GM18519 (cell line): ENCODE results near the gene ABCG1.

ENCODE experiments used
- ATAC-seq: cut with Tn5 transposase; IDR thresholded peaks from one replicate; pipeline ENCODE4 v1.9.1; 2021; ENCODE audit warnings: mild to moderate bottlenecking, moderate library complexity; ENCODE audit not compliant: unreplicated experiment, low FRiP score

ABCG1 gene

DNA sequence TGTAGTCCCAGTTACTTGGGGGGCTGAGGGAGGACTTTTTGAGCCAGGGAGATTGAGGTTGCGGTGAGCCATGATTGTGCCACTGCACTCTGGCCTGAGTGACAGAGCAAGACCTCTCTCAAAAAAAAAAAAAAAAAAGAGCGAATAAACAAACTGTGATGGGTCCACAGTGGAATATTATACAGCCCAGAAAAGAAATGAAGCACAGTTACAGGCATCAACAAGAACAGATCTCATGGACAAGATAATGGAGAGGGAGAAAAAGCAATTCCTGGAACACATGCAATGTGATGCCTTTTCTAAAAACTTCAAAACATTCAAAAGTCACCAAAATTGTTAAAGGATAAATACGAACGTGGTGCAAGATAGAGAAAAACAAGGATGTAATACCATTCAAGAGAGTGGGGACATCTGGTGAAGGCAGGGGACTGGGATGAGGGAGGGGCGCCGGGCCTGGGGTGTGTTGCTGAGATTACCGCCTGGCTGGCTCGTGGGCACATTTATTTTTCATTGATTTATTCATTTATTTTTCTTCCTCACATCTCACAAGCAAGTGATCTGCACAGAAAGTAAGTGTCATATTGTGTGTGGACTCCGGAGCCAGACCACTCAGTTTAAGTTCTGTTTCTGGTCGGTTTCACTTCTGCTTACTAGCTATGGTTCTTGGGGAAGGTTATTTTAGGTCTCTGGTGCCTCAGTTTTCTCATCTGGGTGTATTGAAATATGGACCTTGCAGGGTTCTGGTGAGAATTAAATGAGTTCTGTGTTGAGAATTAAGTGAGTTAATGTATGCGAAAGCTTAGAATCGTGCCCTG, 30.1 kb downstream of the ABCG1 start:
- ATAC-seq: peak; percentile 58

DNA sequence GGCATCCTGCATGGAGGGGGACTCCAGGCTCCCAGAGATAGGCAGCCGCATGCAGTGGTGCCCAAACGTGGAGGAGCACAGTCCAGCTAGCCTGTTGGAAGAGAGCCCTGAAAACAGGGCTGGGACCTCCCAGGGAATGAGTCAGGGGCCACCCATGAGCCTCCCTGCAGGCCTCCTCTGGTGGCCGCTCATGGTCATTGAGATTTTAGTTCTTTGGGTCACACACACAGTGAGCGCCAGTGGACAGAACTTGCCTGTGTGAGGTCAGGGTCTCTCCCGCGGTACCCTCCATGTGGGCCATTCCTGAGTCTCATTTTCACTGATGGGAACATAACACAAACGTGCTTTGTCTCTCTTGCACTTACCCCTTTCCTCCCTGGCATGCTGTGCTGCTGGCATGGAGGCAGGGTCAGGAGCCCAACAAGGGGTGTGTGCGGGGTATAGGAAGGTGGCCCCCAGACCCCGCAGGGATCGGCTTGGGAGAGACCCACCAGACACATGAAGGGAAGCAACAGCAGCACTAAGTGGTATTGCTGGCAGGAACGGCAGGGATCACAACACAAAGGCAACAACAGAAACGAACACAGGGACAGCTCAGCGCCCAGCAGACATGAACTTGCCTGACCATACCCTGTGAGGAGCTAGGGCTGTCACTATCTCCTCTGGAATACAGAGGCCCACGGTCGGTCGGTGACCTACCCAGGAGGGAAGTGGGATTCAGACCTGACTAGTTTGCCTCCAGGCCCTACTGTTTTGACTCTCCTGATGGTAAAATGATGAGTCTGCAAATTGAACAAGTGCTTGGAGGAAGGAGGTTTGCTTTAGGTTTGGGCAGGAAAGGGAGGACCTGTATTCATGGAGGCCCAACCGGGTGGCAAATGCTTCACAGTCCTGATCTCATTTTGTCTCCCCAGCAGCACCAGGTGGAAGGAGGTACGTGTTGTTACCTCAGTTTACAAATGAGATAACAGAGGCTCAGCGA, 31.8 kb downstream of the ABCG1 start:
- ATAC-seq: no peak

DNA sequence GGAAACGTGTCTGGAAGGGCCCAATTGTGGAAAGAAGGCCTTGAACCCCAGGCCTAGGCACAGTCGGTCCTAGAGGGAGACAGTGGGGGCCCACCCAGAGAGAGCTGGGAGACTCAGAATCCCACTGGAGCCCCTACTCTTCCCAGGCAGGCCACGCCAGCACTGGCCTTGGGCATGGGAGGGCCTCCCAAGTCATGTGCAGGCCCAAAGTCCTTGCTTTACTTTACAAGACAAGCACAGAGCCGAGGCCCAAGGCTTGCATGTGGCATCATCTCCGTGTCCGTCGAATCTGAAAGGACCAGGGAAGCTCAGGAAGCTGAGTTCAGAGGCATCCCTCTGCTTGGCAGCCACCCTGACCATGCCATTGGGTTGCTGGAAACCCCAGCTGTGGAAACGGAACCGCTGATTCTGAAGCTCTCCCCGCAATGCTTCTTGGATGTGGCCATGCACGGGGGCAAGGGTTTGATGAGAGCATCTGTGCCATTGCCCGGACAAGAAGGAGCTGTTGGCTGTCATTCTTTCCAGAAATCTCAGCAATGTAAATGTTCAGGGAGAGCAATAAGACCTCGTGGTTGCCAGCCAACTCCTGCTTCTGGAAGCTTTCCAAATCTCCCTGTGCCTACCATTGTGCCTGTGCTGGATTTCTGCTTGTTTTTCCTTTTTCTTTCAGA, 32.8 kb downstream of the ABCG1 start:
- no peak for ATAC-seq

DNA sequence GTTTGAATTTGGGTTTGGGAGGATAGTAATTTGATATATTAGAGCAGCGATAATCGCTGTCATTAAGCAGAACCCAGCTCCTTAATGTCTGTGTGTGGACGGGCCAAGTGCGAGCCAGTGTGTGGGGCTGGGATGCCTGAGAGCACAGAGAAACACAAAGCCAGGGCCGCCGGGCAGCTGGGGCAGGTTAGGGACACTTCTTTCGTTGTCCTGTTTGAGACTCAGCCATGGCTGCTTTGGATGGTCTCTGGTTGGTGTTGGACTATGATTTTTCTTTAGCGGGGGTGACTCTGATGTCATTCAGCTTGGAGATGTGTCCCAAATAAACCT, 33.4 kb downstream of the ABCG1 start:
- ATAC-seq: no peak

DNA sequence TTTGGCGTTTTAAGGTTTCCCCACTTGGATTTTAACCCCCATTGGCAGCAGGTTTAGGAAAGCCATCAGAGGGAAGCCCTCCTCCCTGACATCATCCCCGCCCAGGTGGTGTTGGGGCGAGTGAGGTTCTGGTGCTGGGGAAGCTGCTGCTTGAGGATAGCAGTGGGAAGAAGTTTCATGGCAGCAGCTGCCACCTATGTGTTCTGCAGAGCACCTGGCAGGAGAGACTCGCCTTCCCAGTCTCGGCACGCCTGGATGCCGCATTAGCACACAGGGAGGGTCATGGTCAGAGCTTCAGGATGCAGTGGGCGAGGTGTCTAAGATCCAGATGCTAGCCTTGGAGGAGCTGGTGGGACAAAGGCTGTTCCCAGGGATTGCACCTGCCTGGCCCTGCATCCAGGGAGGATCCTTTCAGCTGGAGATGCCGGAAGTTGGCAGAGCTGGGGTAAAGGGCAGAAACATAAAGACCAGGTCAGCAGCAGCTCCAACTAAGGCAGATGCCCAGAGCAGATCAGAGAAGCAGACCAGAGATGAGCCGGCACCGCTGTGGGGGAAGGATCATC, 33.9 kb downstream of the ABCG1 start:
- ATAC-seq: no peak

DNA sequence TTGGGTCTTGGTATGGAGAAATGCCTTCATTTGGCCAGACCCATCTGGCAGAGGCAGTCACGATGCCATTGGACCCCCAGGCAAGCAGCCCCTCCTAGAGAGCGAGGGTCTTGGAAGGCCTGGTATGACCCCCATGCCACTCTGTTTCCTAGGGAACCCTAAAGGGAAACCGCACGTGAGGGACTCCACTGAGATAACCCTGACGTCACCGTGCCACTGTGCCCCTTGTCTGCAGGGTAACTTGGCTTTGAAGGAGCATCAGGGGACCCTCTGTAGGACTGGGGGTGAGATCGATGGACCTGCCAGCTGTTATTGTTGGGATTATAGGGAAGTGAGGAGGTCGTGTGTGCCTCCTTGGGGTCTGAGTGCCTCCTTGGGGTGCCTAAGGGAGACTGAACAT, 34.5 kb downstream of the ABCG1 start:
- ATAC-seq: no peak

DNA sequence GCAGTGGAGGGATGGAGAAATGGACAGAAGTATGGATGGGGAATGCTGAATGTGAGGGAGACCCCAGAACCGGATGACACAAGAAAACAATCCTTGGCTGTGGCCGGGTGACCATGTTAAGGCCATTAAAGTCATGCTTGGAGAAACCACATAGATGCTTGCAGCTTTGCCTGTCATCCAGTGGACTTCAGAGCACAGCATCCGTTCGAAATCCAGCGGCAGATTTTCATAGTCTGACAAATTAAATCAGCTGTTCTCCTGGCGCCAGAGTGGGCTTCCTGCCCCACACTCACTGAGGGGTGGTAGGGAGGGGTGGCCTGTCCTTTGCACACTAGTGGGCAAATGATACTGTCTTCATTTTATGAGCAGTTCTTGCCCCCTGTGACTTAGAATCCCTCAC, 35.1 kb downstream of the ABCG1 start:
- ATAC-seq: no peak

DNA sequence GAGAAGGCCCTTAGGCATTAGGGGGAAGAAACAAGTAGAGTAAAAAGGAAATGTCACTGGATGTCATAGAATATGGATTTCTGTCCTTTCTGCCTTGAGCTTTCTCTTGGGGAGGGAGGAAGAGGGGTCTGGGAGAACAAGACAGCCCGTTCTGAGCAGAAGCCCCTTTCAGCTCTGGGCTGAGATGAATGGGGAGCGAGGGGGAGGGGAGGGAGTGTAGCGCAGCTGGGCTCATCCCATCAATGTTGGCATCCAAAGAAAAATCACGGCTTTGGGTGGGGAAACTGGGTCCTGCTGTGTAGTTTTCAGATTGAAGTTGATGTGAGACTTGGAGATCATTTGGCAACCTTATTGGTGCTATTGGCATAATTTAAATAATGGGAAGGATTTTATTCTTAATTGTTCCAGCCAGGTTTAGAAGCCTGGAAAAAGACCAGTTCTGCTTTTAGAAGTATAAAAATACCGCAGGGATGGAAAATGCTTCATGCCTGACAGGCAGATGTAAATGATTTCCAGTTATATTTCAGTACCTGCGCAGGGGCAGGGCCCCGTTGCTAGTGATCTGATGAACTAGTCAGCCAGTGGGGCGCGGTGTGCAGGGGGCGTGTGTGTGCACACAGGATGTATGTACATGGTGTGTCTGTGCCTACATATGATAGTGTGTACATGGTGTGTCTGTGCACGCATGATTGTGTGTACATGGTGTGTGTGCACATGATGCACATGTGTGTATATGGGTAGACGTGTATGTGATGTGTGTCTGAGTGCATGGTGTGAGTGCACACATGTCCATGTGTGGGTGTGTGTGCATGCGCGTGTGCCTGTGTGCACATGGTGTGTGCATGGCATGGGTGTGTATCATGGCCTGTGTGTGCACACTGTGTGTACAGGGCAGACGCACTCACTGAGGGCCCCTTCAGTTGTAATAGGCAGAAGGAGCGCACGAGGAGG, 36.0 kb downstream of the ABCG1 start:
- no peak for ATAC-seq

DNA sequence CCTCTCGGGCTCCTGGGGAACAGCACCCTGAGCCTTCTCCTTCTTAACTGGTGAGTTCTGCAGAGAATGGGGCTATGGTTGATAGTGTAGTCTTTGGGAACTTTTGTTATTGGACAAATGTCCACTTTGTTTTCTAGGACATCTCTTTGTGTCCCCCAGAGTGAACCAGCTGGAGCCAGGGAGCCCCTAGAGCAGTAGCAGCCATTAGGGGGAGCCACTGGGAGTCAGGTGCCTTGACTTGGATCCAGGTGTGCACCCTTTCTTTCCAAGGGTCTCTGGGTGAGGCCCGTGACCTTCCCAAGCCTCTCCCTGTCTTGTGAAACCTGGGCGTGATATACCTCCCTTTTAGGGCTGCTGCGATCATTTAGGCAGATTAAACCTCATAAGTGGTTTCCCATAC, 36.9 kb downstream of the ABCG1 start:
- ATAC-seq: no peak

DNA sequence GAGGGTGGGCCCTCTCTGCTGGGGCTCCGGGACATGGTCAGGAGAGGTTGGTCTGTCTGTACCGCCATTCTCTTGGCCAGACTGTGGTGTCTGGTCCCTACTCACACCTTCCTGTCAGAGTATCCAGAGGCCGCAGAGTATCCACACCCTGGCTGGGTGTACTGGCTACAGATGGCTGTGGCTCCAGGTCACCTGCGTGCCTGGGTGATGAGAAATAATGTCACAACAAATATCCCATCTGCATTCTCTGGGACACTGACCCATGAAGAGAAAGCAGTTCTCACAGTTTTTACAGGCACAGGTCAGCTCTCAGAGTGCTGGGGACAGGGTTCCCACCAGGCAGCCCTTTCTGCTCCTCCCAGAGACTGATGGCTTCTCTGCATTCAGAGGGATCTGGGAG, 37.4 kb downstream of the ABCG1 start:
- ATAC-seq: no peak

DNA sequence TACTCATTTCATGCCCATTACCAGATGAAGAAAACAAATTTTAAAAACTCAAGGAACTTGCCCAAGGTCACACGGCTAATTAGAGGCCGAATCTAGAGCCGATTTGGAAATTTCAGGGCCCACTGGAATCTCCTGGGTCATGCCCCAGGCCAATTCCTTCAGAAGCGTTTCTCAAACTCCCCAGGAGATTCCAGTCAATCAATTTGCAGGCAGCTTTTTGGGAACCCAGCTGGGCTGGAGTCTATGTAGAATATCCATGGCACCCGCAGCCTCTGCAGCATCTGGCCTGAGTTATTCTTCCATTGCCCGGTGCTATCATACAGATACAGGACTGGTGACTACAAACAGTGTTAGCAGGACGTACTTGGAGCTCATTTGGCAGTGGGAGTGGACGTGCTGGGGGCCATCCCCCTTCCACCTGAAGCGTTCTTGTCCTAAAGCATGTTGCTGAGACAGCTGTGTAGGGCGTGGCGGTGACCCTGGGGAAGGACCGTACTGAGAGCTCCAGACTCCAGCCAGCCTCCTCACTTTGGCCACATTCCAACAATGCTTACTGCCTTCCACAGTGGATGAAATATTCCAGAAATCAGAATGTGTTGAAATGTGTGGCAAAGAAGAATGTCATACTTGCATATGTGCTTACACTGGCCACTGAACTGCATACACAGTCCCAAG, 38.3 kb downstream of the ABCG1 start:
- ATAC-seq: no peak

DNA sequence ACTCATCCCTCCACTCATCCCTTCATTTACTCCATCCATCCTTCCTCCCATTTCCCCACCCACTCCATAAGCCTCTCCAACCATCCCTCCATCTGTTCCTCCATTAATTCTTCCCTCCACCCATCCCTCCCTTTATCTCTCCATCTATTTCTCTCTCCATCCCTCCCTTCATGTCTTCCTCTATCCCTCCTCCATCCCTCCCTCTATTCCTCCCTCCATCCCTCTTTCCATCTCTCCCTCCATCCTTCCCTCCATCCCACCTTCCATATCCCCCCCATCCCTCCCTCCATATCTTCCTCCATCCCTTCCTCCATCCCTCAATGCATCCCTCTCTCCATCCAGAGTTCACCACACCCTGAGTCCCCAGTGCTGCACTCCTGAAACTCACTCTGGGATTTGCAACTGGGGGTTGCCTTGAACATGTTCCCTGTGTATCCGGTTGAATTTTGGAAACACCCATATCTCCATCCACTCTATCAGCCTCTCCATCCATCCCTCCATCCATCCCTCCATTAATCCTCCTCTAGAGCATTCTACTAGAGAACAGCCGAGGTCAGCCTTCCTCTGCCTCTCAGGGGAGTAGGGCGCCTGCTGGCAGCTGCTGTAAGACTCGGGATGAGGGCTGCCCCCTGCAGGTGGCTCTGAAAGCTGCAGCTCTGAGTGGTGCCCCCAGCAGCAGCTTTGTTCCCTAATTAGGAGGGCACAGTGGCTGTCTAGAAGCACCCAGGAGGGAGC, 39.4 kb downstream of the ABCG1 start:
- ATAC-seq: no peak

DNA sequence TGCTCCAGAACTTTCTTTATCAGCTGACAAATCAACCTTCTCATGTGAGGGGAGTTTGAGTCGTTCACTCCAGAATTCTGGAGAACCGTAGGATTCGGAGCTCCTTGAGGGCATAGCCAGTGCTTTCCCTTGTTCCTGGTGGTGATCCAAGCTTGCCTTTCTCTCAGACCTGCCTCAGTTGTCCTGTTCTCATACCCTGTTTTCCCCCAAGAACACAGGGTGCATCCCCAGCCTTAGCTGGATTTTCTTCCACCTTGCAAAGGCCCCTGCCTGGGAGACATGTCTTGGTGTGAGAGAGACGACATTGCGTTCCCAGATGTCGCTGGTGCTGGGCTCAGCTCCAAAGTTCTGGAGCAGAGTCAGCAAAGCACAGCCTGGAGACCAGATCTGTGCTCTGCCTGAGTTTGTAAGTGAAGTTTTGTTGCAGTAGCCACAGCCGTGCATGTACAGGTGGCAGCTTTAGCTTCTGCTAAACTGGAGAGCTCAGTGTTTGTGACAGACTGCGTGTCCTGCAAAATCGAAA, 40.0 kb downstream of the ABCG1 start:
- ATAC-seq: no peak

DNA sequence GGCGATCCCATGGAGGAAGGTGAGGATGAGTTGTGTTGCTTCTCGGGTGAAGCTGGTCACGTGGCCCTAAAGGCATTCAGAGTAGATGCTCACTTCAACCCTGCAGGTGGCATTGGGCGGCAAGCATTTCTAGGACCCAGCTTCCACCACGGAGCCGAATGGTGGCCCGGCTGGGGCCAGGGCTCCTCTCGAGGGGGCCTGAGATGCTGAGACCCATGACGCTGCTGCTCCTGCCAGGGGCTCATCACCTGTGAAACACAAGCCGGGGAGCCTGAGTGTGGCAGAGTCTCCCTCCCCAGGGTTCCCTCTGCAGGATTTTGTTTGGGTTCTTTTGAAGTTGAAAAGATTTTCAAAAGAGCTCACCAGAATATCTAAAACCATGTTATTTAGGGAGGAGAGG, 41.2 kb downstream of the ABCG1 start:
- ATAC-seq: no peak

DNA sequence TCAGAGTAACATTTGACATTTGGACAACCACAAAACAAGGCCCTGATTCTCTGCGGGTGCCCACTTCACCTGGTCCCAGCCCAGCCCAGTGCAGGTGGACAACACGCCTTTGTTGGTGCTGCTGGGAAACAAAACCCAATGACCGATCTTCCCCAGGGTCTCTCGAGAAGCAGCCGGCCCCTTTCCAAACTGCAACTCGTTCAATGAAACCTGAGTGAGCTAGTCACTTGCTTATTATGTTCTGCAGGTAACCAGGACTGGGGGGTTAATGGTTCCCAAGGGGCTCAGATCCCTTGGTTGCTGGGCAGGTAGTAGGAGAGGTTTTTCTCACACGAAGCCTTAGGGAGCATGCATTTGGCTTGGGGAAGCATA, 42.9 kb downstream of the ABCG1 start:
- ATAC-seq: no peak

DNA sequence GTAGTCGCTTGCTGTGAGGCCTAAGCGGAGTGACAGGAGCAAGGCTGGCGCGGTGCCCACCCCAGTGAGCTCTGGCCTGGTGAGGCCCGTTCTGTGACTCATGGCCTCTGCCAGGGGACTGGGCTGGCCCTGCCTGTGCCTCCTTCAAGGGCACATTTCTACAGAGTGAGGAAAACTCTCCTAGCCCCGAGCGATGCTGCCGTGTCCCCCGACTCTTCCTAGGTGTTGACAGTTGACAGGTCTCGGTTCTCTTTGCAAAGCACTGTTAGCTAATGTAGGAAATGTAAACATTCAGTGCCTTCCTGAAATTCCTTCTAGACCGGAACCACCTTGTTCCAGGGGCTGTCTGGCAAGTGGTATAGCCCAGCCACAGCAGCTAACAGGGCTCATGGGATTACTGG, 43.9 kb downstream of the ABCG1 start:
- ATAC-seq: no peak

DNA sequence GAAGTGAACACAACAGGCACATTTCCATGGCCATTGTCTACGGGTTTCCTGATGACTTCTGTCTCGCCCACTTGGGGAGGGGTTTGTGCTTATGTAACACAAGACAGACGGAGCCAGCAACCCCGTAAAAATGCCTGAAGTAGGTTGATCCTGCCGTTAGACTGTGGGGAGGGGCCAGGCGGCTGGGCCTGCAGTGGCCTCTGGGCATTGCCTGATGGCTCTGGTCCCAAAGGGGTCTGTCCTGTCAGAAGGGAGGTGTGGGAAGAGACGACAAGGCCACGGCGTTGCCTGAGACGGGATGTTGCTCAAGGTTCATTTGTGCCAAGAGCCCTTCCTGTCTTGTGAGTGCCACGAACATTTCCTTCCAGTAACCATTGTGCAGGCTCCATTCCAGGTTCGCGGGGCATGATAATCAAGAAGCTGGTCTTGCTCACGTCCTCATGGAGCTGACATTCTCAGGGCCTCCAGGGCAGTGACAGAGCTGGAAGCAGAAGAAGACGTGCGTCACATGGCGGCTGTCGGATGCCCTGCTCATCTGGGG, 44.7 kb downstream of the ABCG1 start:
- ATAC-seq: no peak
